ENCODE measurements around the gene MYO7A. TPM values are rescaled to one million over a fixed set of nuclear protein-coding genes. Genes with fewer than 3 reads are reported as not detected.

MYO7A gene
- total RNA-seq, 1 donor from 2014 or later = 6.3 TPM

GRCh38 chr11:77143405-77144020, 15.5 kb downstream of the MYO7A start:
- Histone ChIP-seq H3K27ac (ENCODE audit: low read depth, low read length) (no peak overlapping the region), H3K36me3 (ENCODE audit: control insufficient read depth in 3 of 3, insufficient read depth in 3 of 3, low read length in 3 of 3) (no peaks in the 10 kb centered on the region), H3K9ac (ENCODE audit: low read depth in 1 of 3, low read length in 3 of 3) (no peak overlapping the region), H3K27me3 (ENCODE audit: control insufficient read depth in 3 of 3, insufficient read depth in 3 of 3, low read length in 3 of 3) (peaks cover 4 to 6% (median 5%) of the 10 kb centered on the region in 3 donors), H3K9me3 (ENCODE audit: control insufficient read depth in 3 of 3, low read length in 3 of 3) (no peaks in the 10 kb centered on the region), H3K4me1 (ENCODE audit: control insufficient read depth in 3 of 3, insufficient read depth in 3 of 3, low read length in 3 of 3) (peaks cover 6 to 14% (median 10%) of the 10 kb centered on the region in 3 donors), H3K4me3 (ENCODE audit: low read length in 3 of 3) (no peak overlapping the region)

DNA sequence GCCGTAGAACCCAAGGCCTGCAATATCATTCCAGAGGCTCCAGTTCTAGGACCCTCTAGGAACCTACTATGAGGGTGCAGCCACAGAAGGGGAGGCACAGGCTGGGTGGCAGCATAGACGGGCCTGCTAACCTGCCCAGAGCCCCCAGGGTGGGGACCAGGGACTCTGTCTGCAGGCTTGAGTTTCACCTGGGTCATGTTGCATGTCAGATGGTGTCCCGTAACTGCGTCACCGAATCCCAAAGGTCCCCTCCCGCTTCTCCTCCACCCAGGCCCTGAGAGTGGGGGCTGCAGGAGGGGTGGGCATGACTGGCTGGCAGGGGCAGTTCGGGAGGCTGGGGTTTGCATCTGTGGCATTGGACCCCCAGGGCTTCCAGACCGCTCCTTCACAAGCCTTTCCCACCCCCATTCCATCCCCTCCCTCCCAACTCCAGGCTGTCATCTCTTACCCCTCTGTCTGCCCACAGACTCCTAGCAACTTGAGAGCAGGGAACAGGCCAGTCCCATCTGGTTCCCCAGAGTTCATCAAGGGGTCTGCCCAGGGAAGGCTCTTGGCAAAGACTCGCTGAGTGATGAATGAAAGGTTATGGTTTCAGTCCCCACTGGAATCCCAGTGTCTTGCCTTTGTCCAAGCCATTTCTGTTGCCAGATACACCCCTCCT, 16.3 kb downstream of the MYO7A start:
- H3K27me3 ChIP-seq (ENCODE audit: control insufficient read depth in 3 of 3, insufficient read depth in 3 of 3, low read length in 3 of 3) = peaks cover 0 to 6% (median 0%) of the 10 kb centered on the region in 3 donors
- no peak overlapping the region for H3K4me3 ChIP-seq (ENCODE audit: low read length in 3 of 3)
- H3K27ac ChIP-seq (ENCODE audit: low read depth, low read length) = no peak overlapping the region
- no peaks in the 10 kb centered on the region for H3K9me3 ChIP-seq (ENCODE audit: control insufficient read depth in 3 of 3, low read length in 3 of 3)
- peaks cover 6 to 8% (median 8%) of the 10 kb centered on the region in 3 donors for H3K4me1 ChIP-seq (ENCODE audit: control insufficient read depth in 3 of 3, insufficient read depth in 3 of 3, low read length in 3 of 3)
- no peaks in the 10 kb centered on the region for H3K36me3 ChIP-seq (ENCODE audit: control insufficient read depth in 3 of 3, insufficient read depth in 3 of 3, low read length in 3 of 3)
- H3K9ac ChIP-seq (ENCODE audit: low read depth in 1 of 3, low read length in 3 of 3) = no peak overlapping the region

- no peaks in the 10 kb centered on the region for H3K36me3 ChIP-seq (ENCODE audit: control insufficient read depth in 3 of 3, insufficient read depth in 3 of 3, low read length in 3 of 3)
- H3K9ac ChIP-seq (ENCODE audit: low read depth in 1 of 3, low read length in 3 of 3) = no peak overlapping the region
- no peak overlapping the region for H3K27ac ChIP-seq (ENCODE audit: low read depth, low read length)
- H3K4me3 ChIP-seq (ENCODE audit: low read length in 3 of 3) = no peak overlapping the region
- peaks cover 3 to 7% (median 6%) of the 10 kb centered on the region in 3 donors for H3K4me1 ChIP-seq (ENCODE audit: control insufficient read depth in 3 of 3, insufficient read depth in 3 of 3, low read length in 3 of 3)
- no peaks in the 10 kb centered on the region for H3K9me3 ChIP-seq (ENCODE audit: control insufficient read depth in 3 of 3, low read length in 3 of 3)
- peaks cover 0 to 6% (median 0%) of the 10 kb centered on the region in 3 donors for H3K27me3 ChIP-seq (ENCODE audit: control insufficient read depth in 3 of 3, insufficient read depth in 3 of 3, low read length in 3 of 3)
These were observed 16.9 kb downstream of the MYO7A start for GRCh38 chr11:77144857-77145428.

DNA sequence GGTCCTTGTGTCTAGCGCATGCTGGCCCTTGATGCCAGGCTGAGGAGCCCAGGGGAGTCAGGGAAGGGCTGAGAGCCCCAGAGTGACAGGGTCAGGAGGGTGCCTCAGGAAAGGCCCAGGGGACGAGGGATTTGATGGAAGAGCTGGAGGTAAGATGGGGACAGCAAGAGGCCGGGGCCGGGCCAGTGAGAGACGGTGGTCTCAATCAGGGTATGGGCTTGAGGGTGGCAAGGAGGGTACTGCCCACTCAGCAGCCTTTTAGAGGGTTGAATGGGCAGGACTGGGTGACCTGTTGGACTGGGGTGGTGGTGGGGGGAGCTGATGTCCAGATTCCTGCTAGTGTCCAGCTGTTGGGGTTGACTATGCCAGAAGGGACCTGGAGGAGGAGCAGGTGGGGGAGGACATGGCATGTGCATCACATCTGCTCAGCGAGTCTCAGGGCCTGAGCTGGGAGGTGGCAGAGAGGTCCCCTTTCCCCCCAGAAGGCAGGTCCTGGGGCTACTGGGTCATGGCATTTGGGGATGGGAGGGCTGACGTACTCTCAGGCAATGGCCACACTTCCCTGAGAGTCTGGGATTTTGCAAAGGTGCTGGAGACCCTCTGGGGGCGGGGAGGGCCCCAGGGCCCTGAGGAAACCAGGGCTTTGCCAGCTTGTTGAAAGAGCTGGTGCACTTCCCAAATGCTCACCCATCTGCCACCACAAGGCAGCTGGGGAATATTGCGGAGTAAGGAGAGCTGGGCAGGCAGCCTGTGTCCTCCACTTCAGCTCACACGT, 18.4 kb downstream of the MYO7A start:
- Histone ChIP-seq H3K27me3 (ENCODE audit: control insufficient read depth in 3 of 3, insufficient read depth in 3 of 3, low read length in 3 of 3) (peaks cover 0 to 6% (median 0%) of the 10 kb centered on the region in 3 donors), H3K9ac (ENCODE audit: low read depth in 1 of 3, low read length in 3 of 3) (no peak overlapping the region)

DNA sequence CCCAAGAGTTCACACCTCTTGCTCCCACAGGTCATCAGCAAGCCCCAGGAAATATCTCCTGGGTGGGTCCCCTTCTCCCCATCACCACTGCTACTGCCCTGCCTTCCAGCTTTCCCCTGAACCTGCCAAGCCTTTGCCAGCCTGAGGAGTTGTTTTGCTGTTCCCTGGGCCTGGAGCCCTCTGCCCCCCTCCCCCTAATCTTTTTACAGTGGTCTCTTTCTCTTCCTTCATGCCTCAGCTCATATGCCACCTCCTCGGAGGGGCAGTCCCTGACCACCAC, 18.9 kb downstream of the MYO7A start:
- Histone ChIP-seq H3K27me3 (ENCODE audit: control insufficient read depth in 3 of 3, insufficient read depth in 3 of 3, low read length in 3 of 3) (peaks cover 0 to 6% (median 0%) of the 10 kb centered on the region in 3 donors), H3K4me3 (ENCODE audit: low read length in 3 of 3) (no peak overlapping the region), H3K9me3 (ENCODE audit: control insufficient read depth in 3 of 3, low read length in 3 of 3) (no peaks in the 10 kb centered on the region), H3K36me3 (ENCODE audit: control insufficient read depth in 3 of 3, insufficient read depth in 3 of 3, low read length in 3 of 3) (no peaks in the 10 kb centered on the region), H3K9ac (ENCODE audit: low read depth in 1 of 3, low read length in 3 of 3) (no peak overlapping the region), H3K27ac (ENCODE audit: low read depth, low read length) (no peak overlapping the region), H3K4me1 (ENCODE audit: control insufficient read depth in 3 of 3, insufficient read depth in 3 of 3, low read length in 3 of 3) (no peaks in the 10 kb centered on the region)

More for the DNA sequence above, 18.4 kb downstream of the MYO7A start:
- Histone ChIP-seq H3K27ac (ENCODE audit: low read depth, low read length) (no peak overlapping the region), H3K4me3 (ENCODE audit: low read length in 3 of 3) (no peak overlapping the region), H3K36me3 (ENCODE audit: control insufficient read depth in 3 of 3, insufficient read depth in 3 of 3, low read length in 3 of 3) (no peaks in the 10 kb centered on the region), H3K9me3 (ENCODE audit: control insufficient read depth in 3 of 3, low read length in 3 of 3) (no peaks in the 10 kb centered on the region), H3K4me1 (ENCODE audit: control insufficient read depth in 3 of 3, insufficient read depth in 3 of 3, low read length in 3 of 3) (no peaks in the 10 kb centered on the region)

DNA sequence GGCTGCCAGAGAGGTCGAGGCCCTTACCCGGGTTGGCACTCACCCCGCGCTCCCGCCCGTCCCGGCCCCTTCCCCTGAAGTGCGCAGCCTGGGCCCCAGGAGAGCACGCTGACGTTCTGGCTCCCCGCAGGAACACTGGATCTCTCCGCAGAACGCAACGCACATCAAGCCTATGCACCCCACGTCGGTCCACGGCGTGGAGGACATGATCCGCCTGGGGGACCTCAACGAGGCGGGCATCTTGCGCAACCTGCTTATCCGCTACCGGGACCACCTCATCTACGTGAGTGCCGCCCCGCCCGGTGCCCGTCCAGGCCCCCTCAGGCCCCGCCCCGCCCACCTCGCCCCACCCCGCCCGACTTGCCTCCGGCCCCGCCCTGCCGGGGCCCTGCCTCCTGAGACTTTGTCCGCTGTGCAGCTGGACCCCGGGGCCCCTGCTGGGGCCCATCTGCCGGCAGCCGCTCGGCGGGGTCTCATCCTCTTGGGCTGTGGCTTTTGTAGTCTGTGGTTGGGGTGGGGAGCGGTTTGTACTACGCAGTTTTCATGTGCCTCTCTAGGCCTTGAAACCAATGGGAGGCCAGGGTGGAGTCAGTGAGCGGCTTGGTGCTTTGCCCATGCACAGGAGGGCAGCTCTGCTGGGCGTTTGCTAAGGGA, 19.7 kb downstream of the MYO7A start:
- Histone ChIP-seq H3K4me1 (ENCODE audit: control insufficient read depth in 3 of 3, insufficient read depth in 3 of 3, low read length in 3 of 3) (peaks cover 3 to 4% (median 3%) of the 10 kb centered on the region in 3 donors), H3K36me3 (ENCODE audit: control insufficient read depth in 3 of 3, insufficient read depth in 3 of 3, low read length in 3 of 3) (no peaks in the 10 kb centered on the region), H3K9ac (ENCODE audit: low read depth in 1 of 3, low read length in 3 of 3) (no peak overlapping the region), H3K9me3 (ENCODE audit: control insufficient read depth in 3 of 3, low read length in 3 of 3) (no peaks in the 10 kb centered on the region), H3K4me3 (ENCODE audit: low read length in 3 of 3) (no peak overlapping the region), H3K27me3 (ENCODE audit: control insufficient read depth in 3 of 3, insufficient read depth in 3 of 3, low read length in 3 of 3) (peaks cover 0 to 6% (median 0%) of the 10 kb centered on the region in 3 donors), H3K27ac (ENCODE audit: low read depth, low read length) (no peak overlapping the region)

- Histone ChIP-seq H3K9ac (ENCODE audit: low read depth in 1 of 3, low read length in 3 of 3) (no peak overlapping the region), H3K27me3 (ENCODE audit: control insufficient read depth in 3 of 3, insufficient read depth in 3 of 3, low read length in 3 of 3) (peaks cover 0 to 6% (median 0%) of the 10 kb centered on the region in 3 donors), H3K9me3 (ENCODE audit: control insufficient read depth in 3 of 3, low read length in 3 of 3) (no peaks in the 10 kb centered on the region), H3K4me1 (ENCODE audit: control insufficient read depth in 3 of 3, insufficient read depth in 3 of 3, low read length in 3 of 3) (peaks cover 15 to 18% (median 16%) of the 10 kb centered on the region in 3 donors), H3K27ac (ENCODE audit: low read depth, low read length) (no peak overlapping the region), H3K36me3 (ENCODE audit: control insufficient read depth in 3 of 3, insufficient read depth in 3 of 3, low read length in 3 of 3) (no peaks in the 10 kb centered on the region), H3K4me3 (ENCODE audit: low read length in 3 of 3) (no peak overlapping the region)
These were observed 21.1 kb downstream of the MYO7A start for GRCh38 chr11:77148963-77149715.

DNA sequence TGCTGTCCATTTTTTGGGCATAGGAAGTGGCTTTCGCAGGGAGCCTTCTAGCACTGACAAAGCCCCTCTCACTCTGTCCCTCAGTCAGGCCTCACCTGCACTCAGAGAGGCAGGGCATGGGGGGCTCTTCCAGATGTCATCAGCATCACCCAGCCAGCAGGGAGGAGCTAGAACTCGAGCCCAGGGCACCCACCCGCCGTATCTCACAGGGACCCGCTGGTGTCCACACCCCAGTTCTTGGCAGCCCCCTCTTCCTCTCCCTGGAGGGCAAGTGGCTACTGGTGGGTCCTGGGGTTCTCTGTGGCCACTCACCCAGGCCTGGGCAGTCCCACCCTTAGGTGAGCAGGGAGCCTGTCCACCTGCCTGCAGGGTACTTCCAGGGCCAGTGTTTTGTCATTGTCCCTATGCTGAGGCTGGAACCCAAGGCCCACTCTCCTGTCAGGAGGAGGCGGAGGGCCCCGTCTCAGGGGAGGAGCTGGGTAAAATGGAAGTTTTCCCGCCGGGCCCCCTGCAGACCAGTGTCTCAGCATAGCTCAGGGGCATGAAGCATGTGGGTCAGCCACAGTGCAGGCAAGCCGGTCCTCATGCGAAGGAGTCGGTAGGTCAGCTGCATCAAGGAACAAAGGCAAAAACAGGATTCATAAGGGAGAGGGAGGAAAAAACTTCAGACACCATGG, 21.8 kb downstream of the MYO7A start:
- no peak overlapping the region for H3K27ac ChIP-seq (ENCODE audit: low read depth, low read length)
- no peak overlapping the region for H3K4me3 ChIP-seq (ENCODE audit: low read length in 3 of 3)
- no peak overlapping the region for H3K9ac ChIP-seq (ENCODE audit: low read depth in 1 of 3, low read length in 3 of 3)
- H3K27me3 ChIP-seq (ENCODE audit: control insufficient read depth in 3 of 3, insufficient read depth in 3 of 3, low read length in 3 of 3) = peaks cover 0 to 6% (median 0%) of the 10 kb centered on the region in 3 donors
- no peaks in the 10 kb centered on the region for H3K9me3 ChIP-seq (ENCODE audit: control insufficient read depth in 3 of 3, low read length in 3 of 3)
- H3K36me3 ChIP-seq (ENCODE audit: control insufficient read depth in 3 of 3, insufficient read depth in 3 of 3, low read length in 3 of 3) = no peaks in the 10 kb centered on the region
- peaks cover 19 to 23% (median 22%) of the 10 kb centered on the region in 3 donors for H3K4me1 ChIP-seq (ENCODE audit: control insufficient read depth in 3 of 3, insufficient read depth in 3 of 3, low read length in 3 of 3)

GRCh38 chr11:77150836-77151235, 22.8 kb downstream of the MYO7A start:
- Histone ChIP-seq H3K9ac (ENCODE audit: low read depth in 1 of 3, low read length in 3 of 3) (no peak overlapping the region), H3K4me3 (ENCODE audit: low read length in 3 of 3) (no peak overlapping the region), H3K36me3 (ENCODE audit: control insufficient read depth in 3 of 3, insufficient read depth in 3 of 3, low read length in 3 of 3) (no peaks in the 10 kb centered on the region), H3K4me1 (ENCODE audit: control insufficient read depth in 3 of 3, insufficient read depth in 3 of 3, low read length in 3 of 3) (peaks cover 19 to 27% (median 22%) of the 10 kb centered on the region in 3 donors), H3K9me3 (ENCODE audit: control insufficient read depth in 3 of 3, low read length in 3 of 3) (no peaks in the 10 kb centered on the region), H3K27ac (ENCODE audit: low read depth, low read length) (no peak overlapping the region), H3K27me3 (ENCODE audit: control insufficient read depth in 3 of 3, insufficient read depth in 3 of 3, low read length in 3 of 3) (peaks cover 0 to 5% (median 0%) of the 10 kb centered on the region in 3 donors)
